HG03135 (cell line): ENCODE measurements around the gene FCER2.

Experiments
- ATAC-seq: cut with Tn5 transposase; IDR thresholded peaks from one replicate; pipeline ENCODE4 v1.9.1; 2021; ENCODE audit warnings: mild to moderate bottlenecking, moderate library complexity; ENCODE audit not compliant: unreplicated experiment

FCER2 gene

GRCh38 chr19:7704280-7705060 lies 2.5 kb upstream of the FCER2 start:
- ATAC-seq: no peak

DNA sequence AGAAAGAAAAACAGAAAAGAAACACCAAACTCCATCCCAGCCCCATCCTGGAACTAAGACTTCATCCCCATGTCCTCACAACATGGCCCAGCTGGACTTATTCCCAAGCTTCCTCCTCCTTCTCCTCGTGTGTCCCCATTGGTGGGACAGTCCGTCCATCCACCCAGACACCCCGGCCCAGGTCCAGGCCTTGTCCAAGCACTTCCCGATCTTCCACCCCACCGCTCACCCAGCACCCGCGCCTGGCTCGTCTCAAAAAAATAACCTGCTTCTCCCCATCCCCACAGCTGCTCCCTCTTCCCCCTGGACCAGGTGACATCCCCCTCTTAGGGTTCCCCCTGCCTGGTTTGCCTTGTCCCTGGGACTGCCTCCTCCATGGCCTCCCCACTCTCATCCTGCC lies 1.4 kb upstream of the FCER2 start:
- no peak for ATAC-seq

DNA sequence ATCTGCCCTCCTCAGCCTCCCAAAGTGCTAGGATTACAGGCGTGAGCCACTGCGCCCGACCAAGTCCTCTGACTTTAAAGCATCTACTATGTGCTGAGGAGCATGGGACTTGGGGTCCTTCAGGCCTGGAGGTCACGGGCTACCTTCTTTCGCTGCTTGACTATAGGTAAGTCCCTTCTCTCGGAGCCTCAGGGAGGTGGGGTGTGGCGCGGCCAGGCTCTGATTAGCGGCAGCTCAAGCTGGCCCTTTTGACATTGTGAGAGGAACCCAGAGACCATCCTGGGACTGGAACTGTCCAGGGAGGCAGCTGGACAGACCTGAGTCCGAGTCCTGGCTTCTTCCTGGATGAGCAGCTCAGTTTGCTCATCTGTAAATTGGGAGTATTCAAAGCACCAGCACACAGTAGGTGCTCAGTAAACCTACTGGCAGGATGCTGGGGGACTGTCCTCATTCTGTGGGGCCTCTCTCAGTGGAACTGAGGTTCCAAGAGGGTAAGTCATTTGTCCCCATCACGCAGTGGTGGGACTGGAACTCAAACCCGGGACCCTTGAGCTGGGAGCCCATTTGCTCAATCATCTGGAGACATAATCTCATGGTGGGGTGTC lies 780 bp downstream of the FCER2 start:
- no peak for ATAC-seq

DNA sequence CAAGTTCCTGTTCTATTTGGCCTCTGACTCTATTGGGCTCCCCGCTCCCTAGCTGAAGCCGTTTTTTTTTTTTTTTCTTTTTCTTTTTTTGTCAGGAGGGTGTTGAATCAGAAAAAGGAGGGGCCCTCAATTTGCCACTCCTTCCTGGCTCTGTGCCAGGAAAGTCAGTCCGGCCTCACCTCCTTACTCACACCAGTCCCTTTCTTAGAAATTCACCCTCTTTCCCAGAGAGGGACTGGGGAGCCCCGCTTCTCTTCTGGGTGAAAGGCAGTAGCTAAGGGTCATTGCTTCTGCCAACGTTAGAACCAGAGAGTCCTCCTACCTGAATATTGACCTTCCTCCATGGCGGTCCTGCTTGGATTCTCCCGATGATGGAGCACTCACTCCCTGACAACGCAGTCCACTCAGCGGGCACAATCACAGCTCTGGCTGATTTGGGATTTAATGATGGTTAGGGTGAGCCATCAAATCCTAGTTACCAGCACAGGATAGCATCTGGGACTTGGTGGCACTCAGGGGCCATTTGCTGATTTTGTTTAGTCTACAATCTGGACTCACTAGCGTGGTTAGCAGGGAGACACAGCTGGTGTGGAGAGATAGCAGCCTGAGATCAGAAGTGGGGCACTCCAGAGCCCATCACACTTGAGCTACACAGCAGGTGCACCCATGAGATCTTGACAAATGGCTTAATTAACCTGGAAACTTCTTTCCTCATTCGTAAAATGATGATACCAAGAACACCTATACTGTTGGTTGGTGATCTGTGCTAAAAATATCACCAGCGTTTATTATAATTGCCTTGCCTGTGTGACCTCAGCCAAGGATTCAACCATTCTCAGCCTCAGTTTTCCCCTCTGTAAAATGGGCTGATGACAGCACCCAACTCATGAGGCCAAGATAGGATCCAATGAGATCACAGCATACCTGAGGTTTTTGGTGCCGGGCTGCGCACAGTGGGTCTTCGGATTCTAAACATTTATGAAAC lies 2.2 kb downstream of the FCER2 start:
- no peak for ATAC-seq

GRCh38 chr19:7699003-7699402 lies 2.9 kb downstream of the FCER2 start:
- no peak for ATAC-seq

DNA sequence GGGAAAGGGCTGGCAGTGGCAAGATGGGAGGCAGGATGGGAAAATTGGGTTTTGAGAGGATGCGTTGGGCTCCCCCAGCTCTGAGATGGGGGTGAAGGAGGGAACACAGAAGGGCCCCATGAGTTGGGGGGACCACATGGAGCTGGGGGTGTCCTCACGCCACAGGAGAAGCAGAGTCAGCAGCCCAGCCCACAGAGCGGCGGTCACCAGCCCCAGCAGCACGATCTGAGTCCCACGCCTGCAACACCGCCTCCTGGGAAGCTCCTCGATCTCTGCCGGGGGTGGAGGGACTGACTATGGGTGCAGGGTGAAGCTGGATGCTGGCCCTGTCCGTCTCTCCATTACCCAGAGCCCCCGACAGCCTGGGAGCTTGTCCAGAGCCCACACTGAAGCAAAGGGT lies 3.3 kb downstream of the FCER2 start:
- no peak for ATAC-seq

- no peak for ATAC-seq
Observed at GRCh38 chr19:7697721-7698287, 4.1 kb downstream of the FCER2 start.

DNA sequence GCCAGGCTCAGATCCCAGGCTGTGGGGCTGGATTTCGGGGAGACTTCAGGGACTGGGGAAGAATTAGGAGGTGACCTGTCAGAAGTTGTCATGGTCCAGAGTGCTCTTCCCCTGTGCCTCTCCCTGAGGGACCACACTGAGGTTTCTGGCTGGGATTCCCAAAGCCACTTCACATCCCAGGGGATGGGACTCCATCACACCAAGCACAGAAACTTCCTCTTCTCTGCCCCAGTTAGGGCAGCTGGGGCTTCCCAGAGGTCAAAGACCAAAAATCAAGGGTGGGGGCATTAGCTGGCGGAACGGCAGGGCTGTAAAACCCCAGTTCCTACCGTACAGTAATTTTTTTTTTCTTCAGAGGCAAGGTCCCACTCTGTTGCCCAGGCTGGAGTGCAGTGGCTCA lies 7.4 kb downstream of the FCER2 start:
- ATAC-seq: no peak

GRCh38 chr19:7692417-7693088 lies 9.4 kb downstream of the FCER2 start:
- no peak for ATAC-seq

- ATAC-seq: no peak
Observed at GRCh38 chr19:7691497-7691896, 10.4 kb downstream of the FCER2 start.

- ATAC-seq: no peak
Observed at GRCh38 chr19:7690779-7691258, 11.1 kb downstream of the FCER2 start.

- ATAC-seq: no peak
Observed at GRCh38 chr19:7689165-7689564, 12.8 kb downstream of the FCER2 start.

DNA sequence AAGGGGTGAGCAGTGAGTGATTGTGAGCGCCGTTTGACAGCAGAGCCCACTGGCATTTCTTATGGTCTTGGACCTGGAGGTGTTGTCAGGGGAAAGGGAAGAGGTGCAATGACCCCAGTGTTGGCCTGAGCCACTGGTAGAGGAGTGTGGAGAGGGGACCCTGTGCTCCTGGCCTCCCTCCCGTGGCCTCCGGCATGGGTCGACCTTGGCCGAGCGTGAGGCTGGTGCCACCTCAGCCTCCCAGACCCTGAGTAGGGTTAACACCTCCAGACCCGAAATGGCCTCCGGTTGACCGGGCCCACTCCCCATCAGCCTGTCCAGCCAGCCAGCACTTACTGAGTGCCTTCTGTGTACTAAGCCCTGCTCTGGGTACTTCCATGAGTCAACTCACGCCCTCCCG lies 14.8 kb downstream of the FCER2 start:
- no peak for ATAC-seq

DNA sequence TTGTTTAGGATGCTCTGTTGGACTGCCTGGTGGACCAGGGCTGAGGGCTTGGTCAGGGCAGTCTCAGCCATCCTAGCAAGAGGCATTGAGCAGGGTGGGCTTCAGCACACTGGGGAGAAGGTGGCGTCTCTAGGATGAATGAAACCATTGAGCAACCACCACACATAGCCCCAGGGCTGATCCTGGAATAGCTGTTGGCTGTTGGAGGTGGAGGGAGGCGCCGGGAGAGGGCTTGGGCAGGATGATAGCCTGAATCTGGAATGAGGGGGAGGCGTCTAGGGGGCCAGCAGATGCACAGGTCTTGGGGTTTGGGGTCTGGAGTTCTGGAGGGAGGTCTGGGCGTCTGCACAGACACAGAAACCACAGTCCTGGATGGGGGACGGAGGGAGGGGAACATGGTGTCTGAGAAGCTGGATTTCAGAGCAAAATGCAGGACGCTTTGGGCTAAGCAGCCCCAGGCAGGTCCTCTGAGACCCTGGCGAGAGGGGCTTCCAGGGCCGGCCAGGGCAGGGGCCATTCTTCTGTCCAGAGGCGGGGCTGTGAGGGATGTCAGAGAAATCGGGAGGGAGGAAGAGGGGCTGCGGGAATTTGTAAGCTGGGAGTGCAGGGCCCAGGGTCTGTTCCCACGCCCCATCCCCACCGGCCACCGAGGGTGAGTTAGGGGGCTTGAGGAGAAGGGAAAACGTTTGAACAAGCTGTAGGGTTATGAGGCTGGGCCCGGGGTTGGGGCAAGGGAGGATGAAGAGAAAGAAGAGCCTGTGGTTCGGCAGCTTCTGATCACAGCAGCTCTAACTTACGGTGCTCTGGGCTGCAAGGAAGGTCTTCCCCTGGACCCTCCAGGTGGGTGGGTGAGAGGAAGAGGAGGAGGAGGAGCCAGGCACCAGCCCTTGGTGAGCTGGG lies 16.1 kb downstream of the FCER2 start:
- no peak for ATAC-seq

- no peak for ATAC-seq
Observed at GRCh38 chr19:7682175-7682855, 19.6 kb downstream of the FCER2 start.

GRCh38 chr19:7681340-7682174 lies 20.4 kb downstream of the FCER2 start:
- peak; percentile 32 for ATAC-seq

DNA sequence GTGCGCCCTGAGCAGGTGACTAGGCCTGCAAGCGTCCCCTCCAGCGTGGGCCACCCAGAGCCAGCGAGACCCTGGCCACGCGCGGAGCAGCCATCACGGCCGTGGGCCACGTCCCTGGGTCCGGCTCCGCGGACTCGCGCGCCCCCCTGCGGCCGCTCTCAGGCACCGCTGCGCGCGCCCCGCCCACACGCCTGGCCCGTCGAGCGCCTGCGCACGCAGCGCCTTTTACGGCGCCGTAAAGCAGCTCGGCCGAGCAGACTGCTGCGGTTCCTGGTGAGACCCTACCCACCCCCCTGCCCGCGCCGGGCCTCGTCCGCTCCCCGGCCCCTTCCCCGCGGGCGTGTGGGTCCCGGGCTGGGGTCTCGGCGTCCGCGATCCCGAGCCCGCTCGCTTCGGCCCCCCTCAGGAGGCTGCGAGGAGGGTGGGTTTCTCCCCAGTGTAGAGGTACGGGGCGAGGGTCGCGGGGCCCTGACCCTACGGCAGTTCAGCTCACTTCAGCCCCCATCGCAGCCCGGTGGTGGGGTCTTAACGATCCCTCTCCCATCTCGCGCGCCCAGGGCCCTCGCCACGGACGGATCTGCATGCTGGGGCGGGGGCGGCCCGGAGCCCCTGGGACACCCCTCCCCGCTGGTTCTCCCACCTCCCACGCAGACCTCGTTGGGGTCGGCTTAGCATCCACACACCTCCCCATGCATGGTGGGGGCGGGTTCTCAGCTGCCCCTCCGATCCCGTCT lies 21.2 kb downstream of the FCER2 start, which contains the start of gene TRAPPC5:
TSS of gene TRAPPC5 (plus strand) at position 228 of the 734 bp plus-strand sequence. CDS start 1,421 bp downstream, outside the sequence.
- ATAC-seq: peak; percentile 47
